NB4 (cell line): ENCODE data around the gene ACP1.

ENCODE experiments used
- DNase-seq: peaks from one replicate; pipeline ENCODE4 v3.0.0; 2010; ENCODE audit warnings: low read depth
- H3K4me3 ChIP-seq: one replicate; pipeline ENCODE4 v1.5.1; 2011; ENCODE audit warnings: mild to moderate bottlenecking, low read depth, low read length, moderate library complexity
- CTCF ChIP-seq: IDR thresholded peaks from one replicate; pipeline ENCODE4 v1.5.1; 2012; ENCODE audit warnings: low read depth, low read length
- MAX ChIP-seq: IDR thresholded peaks from 2 replicates; pipeline ENCODE4 v1.6.1; 2011; ENCODE audit warnings: low read depth, low read length
- MYC ChIP-seq: IDR thresholded peaks from 2 replicates; pipeline ENCODE4 v1.6.1; 2011; ENCODE audit warnings: low read depth, low read length
- POLR2A ChIP-seq: IDR thresholded peaks from 2 replicates; pipeline ENCODE4 v1.6.1; 2011; ENCODE audit warnings: mild to moderate bottlenecking; ENCODE audit not compliant: insufficient read length; ENCODE audit errors: extremely low read depth

ACP1 gene

GRCh38 chr2:237878-238277 is 26.9 kb upstream of the ACP1 start:
- TF ChIP-seq MAX (no peak), MYC (no peak), CTCF (no peak)
- DNase-seq: no peak
- H3K4me3 ChIP-seq: no peak overlapping the region

GRCh38 chr2:238431-238830 is 26.3 kb upstream of the ACP1 start:
- no peak overlapping the region for H3K4me3 ChIP-seq
- no peak for DNase-seq
- TF ChIP-seq CTCF: no peak
- TF ChIP-seq POLR2A: no peak
- no peak for TF ChIP-seq MYC
- no peak for TF ChIP-seq MAX

- no peak for DNase-seq
- no peak overlapping the region for H3K4me3 ChIP-seq
- no peak for TF ChIP-seq MAX
- TF ChIP-seq POLR2A: no peak
- no peak for TF ChIP-seq CTCF
- no peak for TF ChIP-seq MYC
Measured at GRCh38 chr2:238869-239268, 25.9 kb upstream of the ACP1 start.

- no peak overlapping the region for H3K4me3 ChIP-seq
- TF ChIP-seq MAX (no peak), POLR2A (no peak), CTCF (no peak), MYC (no peak)
- no peak for DNase-seq
Measured at GRCh38 chr2:244547-244946, 20.2 kb upstream of the ACP1 start.

GRCh38 chr2:246489-247144 is 18.1 kb upstream of the ACP1 start:
- TF ChIP-seq MAX (peak; percentile 63), POLR2A (no peak), MYC (peak; percentile 80), CTCF (peak; percentile 56)
- H3K4me3 ChIP-seq: no peak overlapping the region
- DNase-seq: peak; percentile 77

GRCh38 chr2:248724-249123 is 16.0 kb upstream of the ACP1 start:
- DNase-seq: no peak
- TF ChIP-seq POLR2A (no peak), CTCF (no peak), MYC (no peak), MAX (no peak)
- H3K4me3 ChIP-seq: no peak overlapping the region
